Measurements from ENCODE around the gene TFF3.

- TF ChIP-seq CTCF (conservative IDR thresholded peaks at IDR 0.05; ENCODE audit: low read depth in 2 of 2) (no peak), REST (IDR thresholded peaks at IDR 0.05; ENCODE audit: unreplicated experiment) (no peak), POLR2AphosphoS5 (IDR thresholded peaks at IDR 0.05; ENCODE audit: low read depth) (no peak), EZH2 (IDR thresholded peaks at IDR 0.05; ENCODE audit: low read depth, unreplicated experiment) (no peak), CREB1 (CRISPR knock-in tag; IDR thresholded peaks at IDR 0.05; ENCODE audit: low read depth) (no peak), EZH2phosphoT487 (IDR thresholded peaks at IDR 0.05; ENCODE audit: unreplicated experiment) (no peak), ETS1 (IDR thresholded peaks at IDR 0.05) (no peak)
Measured at GRCh38 chr21:42296501-42296900, 18.7 kb downstream of the TFF3 start.

All from GM23338 (cell line).